T-cell (primary cell): Measurements from ENCODE around the gene RBMXL2. TPM values are rescaled to one million over a fixed set of nuclear protein-coding genes. Genes with fewer than 3 reads are reported as not detected.

Source experiments
- total RNA-seq, 35 experiments: library from RNA in 6 of 35; stranded (reverse) in 6 of 35; fragments of 120-200 nt in 1 of 35; gene quantifications; one replicate each; pipeline versions ENCODE4 v1.2.1 to v1.2.4 and lab custom pipeline; 2013 to 2026

RBMXL2 gene
- total RNA-seq, 5 donors from 2014 or later (not counting 1 experiment from before 2014, with no cell fraction given) = not detected

Other genes with a start within 250 kb of the RBMXL2 start
- not detected for gene OR10A5, start 243.3 kb upstream of the RBMXL2 start, total RNA-seq
- gene OR10A2, start 225.9 kb upstream of the RBMXL2 start, total RNA-seq = not detected
- gene OR10A4, start 212.4 kb upstream of the RBMXL2 start, total RNA-seq = not detected
- not detected for gene OR2D2, start 196.5 kb upstream of the RBMXL2 start, total RNA-seq
- not detected for gene OR2D3, start 168.0 kb upstream of the RBMXL2 start, total RNA-seq
- gene ZNF215, start 162.6 kb upstream of the RBMXL2 start, total RNA-seq = under 1 TPM in 4 of 5 donors, not detected in 1; 0.10 to 0.70 (median 0.39) TPM
- gene ZNF214, start 68.7 kb upstream of the RBMXL2 start, total RNA-seq = not detected
- gene NLRP14, start 68.5 kb upstream of the RBMXL2 start, total RNA-seq = under 1 TPM in 1 of 5 donors, not detected in 4; 0.13 TPM
- gene SYT9, start 162.9 kb downstream of the RBMXL2 start, total RNA-seq = not detected